ENCODE data around the gene BCORL1. TPM values are rescaled to one million over a fixed set of nuclear protein-coding genes. Genes with fewer than 3 reads are reported as not detected.

Gene BCORL1
- total RNA-seq, 1 donor from 2014 or later, result 22.3 TPM

DNA sequence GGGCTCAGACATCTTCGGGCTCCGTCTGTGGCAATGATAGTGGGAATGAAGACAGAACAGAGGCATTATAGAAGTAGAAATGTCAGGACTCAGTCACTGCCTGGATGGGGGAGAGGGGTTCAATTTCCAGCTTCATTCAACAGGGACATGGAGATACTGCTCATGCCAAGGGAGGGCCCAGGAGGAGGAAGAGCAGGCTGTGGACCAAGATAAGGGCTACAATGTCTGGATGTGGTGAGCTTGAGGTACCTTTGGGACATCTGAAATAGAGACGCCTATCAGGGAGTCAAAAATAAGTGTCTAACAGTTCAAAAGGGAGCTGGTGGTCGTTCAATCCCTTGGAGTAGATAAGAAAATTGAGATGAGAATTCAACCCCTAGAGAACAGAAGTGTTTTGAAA, 93.3 kb downstream of the BCORL1 start:
- Mint-ChIP-seq H3K27me3 (ENCODE audit: low read depth, unreplicated experiment) (no peaks in the 10 kb centered on the region), H3K9me3 (ENCODE audit: unreplicated experiment) (peaks cover 2% of the 10 kb centered on the region), H3K36me3 (ENCODE audit: low read depth, unreplicated experiment) (peaks cover 8% of the 10 kb centered on the region), H3K27ac (ENCODE audit: unreplicated experiment) (no peak overlapping the region), H3K4me1 (ENCODE audit: low read depth, unreplicated experiment) (peaks cover 2% of the 10 kb centered on the region), H3K4me3 (ENCODE audit: unreplicated experiment) (no peak overlapping the region)
- Histone ChIP-seq H3K27me3 (ENCODE audit: insufficient read depth, low read length) (no peaks in the 10 kb centered on the region), H4K20me1 (ENCODE audit: insufficient read depth, low read length) (peaks cover 10% of the 10 kb centered on the region), H3K79me2 (ENCODE audit: insufficient read depth, low read length) (no peaks in the 10 kb centered on the region), H3K9me3 (ENCODE audit: insufficient read depth, low read depth, low read length) (no peaks in the 10 kb centered on the region), H3K27ac (ENCODE audit: low read depth, low read length) (no peak overlapping the region), H3K4me3 (ENCODE audit: insufficient read depth, low read depth, low read length) (no peak overlapping the region), H3K36me3 (ENCODE audit: insufficient read depth, low read length) (no peaks in the 10 kb centered on the region), H3K4me1 (ENCODE audit: insufficient read depth, low read length) (no peaks in the 10 kb centered on the region), H3K9ac (ENCODE audit: low read length) (no peak overlapping the region), H3K4me2 (ENCODE audit: low read length) (no peak overlapping the region), H2AFZ (ENCODE audit: low read depth, low read length) (no peak overlapping the region)
- DNase-seq (ENCODE audit: low read depth) (no peak), FAIRE-seq (no peak)
- TF ChIP-seq CTCF (IDR thresholded peaks at IDR 0.05; ENCODE audit: insufficient read depth, low read depth, low read length) (no peak), EZH2 (IDR thresholded peaks at IDR 0.05; ENCODE audit: insufficient read depth, low read length) (no peak)

DNA sequence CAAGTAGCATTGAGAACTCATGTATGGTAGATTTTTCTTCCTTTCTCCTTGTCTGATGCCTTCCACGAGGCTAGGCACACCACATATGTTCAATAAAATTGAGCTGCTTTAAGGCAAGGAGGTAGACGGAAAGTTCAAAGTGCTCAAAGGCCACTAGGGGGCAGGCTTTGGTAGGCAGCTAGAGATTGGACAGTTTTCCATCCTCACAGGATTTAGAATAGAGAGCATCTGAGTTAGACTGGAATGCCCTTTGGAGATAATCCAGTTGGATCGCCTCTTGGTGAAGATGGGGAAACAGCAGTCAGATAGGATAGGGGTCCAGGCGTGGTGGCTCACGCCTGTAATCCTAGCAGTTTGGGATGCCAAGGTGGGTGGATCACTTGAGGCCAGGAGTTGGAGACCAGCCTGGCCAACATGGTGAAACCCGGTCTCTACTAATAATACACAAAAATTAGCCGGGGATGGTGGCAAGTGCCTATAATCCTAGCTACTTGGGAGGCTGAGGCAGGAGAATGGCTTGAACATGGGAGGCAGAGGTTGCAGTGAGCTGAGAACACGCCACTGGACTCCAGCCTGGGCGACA, 97.5 kb downstream of the BCORL1 start:
- peaks cover 8% of the 10 kb centered on the region for H3K36me3 Mint-ChIP-seq (ENCODE audit: low read depth, unreplicated experiment)
- H3K27ac Mint-ChIP-seq (ENCODE audit: unreplicated experiment), result no peak overlapping the region
- TF ChIP-seq EZH2 (IDR thresholded peaks at IDR 0.05; ENCODE audit: insufficient read depth, low read length) (no peak), CTCF (IDR thresholded peaks at IDR 0.05; ENCODE audit: insufficient read depth, low read depth, low read length) (peak; percentile 62)
- Histone ChIP-seq H3K4me1 (ENCODE audit: insufficient read depth, low read length) (peaks cover 2% of the 10 kb centered on the region), H3K36me3 (ENCODE audit: insufficient read depth, low read length) (no peaks in the 10 kb centered on the region), H3K9me3 (ENCODE audit: insufficient read depth, low read depth, low read length) (no peaks in the 10 kb centered on the region), H3K9ac (ENCODE audit: low read length) (no peak overlapping the region), H3K27ac (ENCODE audit: low read depth, low read length) (no peak overlapping the region), H3K4me3 (ENCODE audit: insufficient read depth, low read depth, low read length) (no peak overlapping the region), H3K27me3 (ENCODE audit: insufficient read depth, low read length) (no peaks in the 10 kb centered on the region), H4K20me1 (ENCODE audit: insufficient read depth, low read length) (peaks cover 40% of the 10 kb centered on the region), H3K79me2 (ENCODE audit: insufficient read depth, low read length) (peaks cover 14% of the 10 kb centered on the region), H3K4me2 (ENCODE audit: low read length) (no peak overlapping the region), H2AFZ (ENCODE audit: low read depth, low read length) (no peak overlapping the region)
- FAIRE-seq (peak; percentile 72), DNase-seq (ENCODE audit: low read depth) (peak; percentile 32)
- H3K4me1 Mint-ChIP-seq (ENCODE audit: low read depth, unreplicated experiment), result peaks cover 31% of the 10 kb centered on the region
- H3K9me3 Mint-ChIP-seq (ENCODE audit: unreplicated experiment), result peaks cover 2% of the 10 kb centered on the region
- no peak overlapping the region for H3K4me3 Mint-ChIP-seq (ENCODE audit: unreplicated experiment)
- no peaks in the 10 kb centered on the region for H3K27me3 Mint-ChIP-seq (ENCODE audit: low read depth, unreplicated experiment)

GRCh38 chrX:130080791-130081367, 98.4 kb downstream of the BCORL1 start:
- Histone ChIP-seq H3K79me2 (ENCODE audit: insufficient read depth, low read length) (peaks cover 21% of the 10 kb centered on the region), H3K27me3 (ENCODE audit: insufficient read depth, low read length) (no peaks in the 10 kb centered on the region), H3K36me3 (ENCODE audit: insufficient read depth, low read length) (no peaks in the 10 kb centered on the region), H3K27ac (ENCODE audit: low read depth, low read length) (no peak overlapping the region), H3K4me1 (ENCODE audit: insufficient read depth, low read length) (peaks cover 8% of the 10 kb centered on the region), H2AFZ (ENCODE audit: low read depth, low read length) (no peak overlapping the region), H4K20me1 (ENCODE audit: insufficient read depth, low read length) (peaks cover 46% of the 10 kb centered on the region), H3K9ac (ENCODE audit: low read length) (no peak overlapping the region), H3K4me3 (ENCODE audit: insufficient read depth, low read depth, low read length) (no peak overlapping the region), H3K9me3 (ENCODE audit: insufficient read depth, low read depth, low read length) (no peaks in the 10 kb centered on the region), H3K4me2 (ENCODE audit: low read length) (no peak overlapping the region)
- TF ChIP-seq EZH2 (IDR thresholded peaks at IDR 0.05; ENCODE audit: insufficient read depth, low read length), result no peak
- no peak for TF ChIP-seq CTCF (IDR thresholded peaks at IDR 0.05; ENCODE audit: insufficient read depth, low read depth, low read length)
- Mint-ChIP-seq H3K4me1 (ENCODE audit: low read depth, unreplicated experiment) (peaks cover 37% of the 10 kb centered on the region), H3K4me3 (ENCODE audit: unreplicated experiment) (no peak overlapping the region), H3K9me3 (ENCODE audit: unreplicated experiment) (peaks cover 2% of the 10 kb centered on the region), H3K36me3 (ENCODE audit: low read depth, unreplicated experiment) (peaks cover 8% of the 10 kb centered on the region), H3K27ac (ENCODE audit: unreplicated experiment) (no peak overlapping the region), H3K27me3 (ENCODE audit: low read depth, unreplicated experiment) (no peaks in the 10 kb centered on the region)
- FAIRE-seq (no peak), DNase-seq (ENCODE audit: low read depth) (no peak)

Data from astrocyte (in vitro differentiated cells and primary cell).